ENCODE data around the gene CTIF.

CTIF gene

GRCh38 chr18:48589797-48590519, 51.1 kb downstream of the CTIF start:
- Histone ChIP-seq H3K4me1 (ENCODE audit: control insufficient read depth in 2 of 2, insufficient read depth in 1 of 2, low read depth in 1 of 2, low read length in 2 of 2) (peaks cover 0 to 9% of the 10 kb centered on the region in 2 donors), H3K18ac (ENCODE audit: low read length) (no peak overlapping the region), H3K36me3 (replicated peaks in 1 of 2; ENCODE audit: control insufficient read depth in 2 of 2, insufficient read depth in 2 of 2, low read length in 2 of 2) (no peaks in the 10 kb centered on the region), H3K27me3 (ENCODE audit: control insufficient read depth in 3 of 3, insufficient read depth in 3 of 3, low read depth in 1 of 3, low read length in 3 of 3) (no peaks in the 10 kb centered on the region), H2AFZ (ENCODE audit: low read length) (no peak overlapping the region), H3K79me1 (ENCODE audit: low read depth, low read length) (peaks cover 2% of the 10 kb centered on the region), H4K8ac (ENCODE audit: low read depth, low read length) (no peak overlapping the region), H2BK5ac (ENCODE audit: low read length) (no peak overlapping the region), H3K27ac (replicated peaks; ENCODE audit: low read length) (no peak overlapping the region), H3K9ac (ENCODE audit: low read depth, low read length, poor library complexity) (no peak overlapping the region), H4K91ac (ENCODE audit: low read depth, low read length, poor library complexity) (no peak overlapping the region), H3K23ac (ENCODE audit: low read depth, low read length, poor library complexity) (no peak overlapping the region), H3K4me2 (ENCODE audit: insufficient read depth, low read length, poor library complexity, severe bottlenecking) (no peak overlapping the region), H3K4ac (ENCODE audit: low read length) (no peak overlapping the region), H2BK120ac (ENCODE audit: low read depth, low read length) (no peak overlapping the region), H3K9me3 (replicated peaks in 1 of 2; ENCODE audit: control insufficient read depth in 2 of 2, insufficient read depth in 1 of 2, low read depth in 1 of 2, low read length in 2 of 2) (peaks cover 0 to 2% of the 10 kb centered on the region in 2 donors), H2AK5ac (ENCODE audit: low read depth, low read length) (no peak overlapping the region), H2BK15ac (ENCODE audit: low read length) (no peak overlapping the region), H3K4me3 (ENCODE audit: low read length in 2 of 2) (no peak overlapping the region), H2BK12ac (ENCODE audit: low read length) (no peak overlapping the region), H3K14ac (ENCODE audit: low read length) (no peak overlapping the region)
- no peak for DNase-seq (ENCODE audit: low spot score)
- WGBS, 2 donors (ENCODE audit: extremely low coverage in 2 of 2, insufficient read length in 2 of 2, insufficient replicate concordance in 1 of 2): no CpG with 5 or more reads among the region's 15 CpGs

- H3K14ac ChIP-seq (ENCODE audit: low read length): no peak overlapping the region
- no peak overlapping the region for H2BK12ac ChIP-seq (ENCODE audit: low read length)
- no peak overlapping the region for H2AK5ac ChIP-seq (ENCODE audit: low read depth, low read length)
- H3K79me1 ChIP-seq (ENCODE audit: low read depth, low read length): peaks cover 2% of the 10 kb centered on the region
- H3K23ac ChIP-seq (ENCODE audit: low read depth, low read length, poor library complexity): no peak overlapping the region
- no peak overlapping the region for H2BK15ac ChIP-seq (ENCODE audit: low read length)
- H3K36me3 ChIP-seq (replicated peaks in 1 of 2; ENCODE audit: control insufficient read depth in 2 of 2, insufficient read depth in 2 of 2, low read length in 2 of 2): no peaks in the 10 kb centered on the region
- WGBS, 2 donors (ENCODE audit: extremely low coverage in 2 of 2, insufficient read length in 2 of 2, insufficient replicate concordance in 1 of 2): no CpG with 5 or more reads among the region's 5 CpGs
- H3K4me3 ChIP-seq (ENCODE audit: low read length in 2 of 2): no peak overlapping the region
- H3K9me3 ChIP-seq (replicated peaks in 1 of 2; ENCODE audit: control insufficient read depth in 2 of 2, insufficient read depth in 1 of 2, low read depth in 1 of 2, low read length in 2 of 2): peaks cover 0 to 2% of the 10 kb centered on the region in 2 donors
- H3K9ac ChIP-seq (ENCODE audit: low read depth, low read length, poor library complexity): no peak overlapping the region
- H4K91ac ChIP-seq (ENCODE audit: low read depth, low read length, poor library complexity): no peak overlapping the region
- H3K18ac ChIP-seq (ENCODE audit: low read length): no peak overlapping the region
- no peak overlapping the region for H2AFZ ChIP-seq (ENCODE audit: low read length)
- no peak overlapping the region for H2BK5ac ChIP-seq (ENCODE audit: low read length)
- H3K4me1 ChIP-seq (ENCODE audit: control insufficient read depth in 2 of 2, insufficient read depth in 1 of 2, low read depth in 1 of 2, low read length in 2 of 2): peaks cover 0 to 8% of the 10 kb centered on the region in 2 donors
- no peak overlapping the region for H3K27ac ChIP-seq (replicated peaks; ENCODE audit: low read length)
- H3K27me3 ChIP-seq (ENCODE audit: control insufficient read depth in 3 of 3, insufficient read depth in 3 of 3, low read depth in 1 of 3, low read length in 3 of 3): no peaks in the 10 kb centered on the region
- H3K4ac ChIP-seq (ENCODE audit: low read length): no peak overlapping the region
- no peak overlapping the region for H3K4me2 ChIP-seq (ENCODE audit: insufficient read depth, low read length, poor library complexity, severe bottlenecking)
- DNase-seq (ENCODE audit: low spot score): no peak
- H2BK120ac ChIP-seq (ENCODE audit: low read depth, low read length): no peak overlapping the region
- H4K8ac ChIP-seq (ENCODE audit: low read depth, low read length): no peak overlapping the region
These were observed 51.8 kb downstream of the CTIF start for GRCh38 chr18:48590678-48591077.

GRCh38 chr18:48592540-48593171, 53.8 kb downstream of the CTIF start:
- DNase-seq (ENCODE audit: low spot score): no peak
- no peak overlapping the region for H3K9ac ChIP-seq (ENCODE audit: low read depth, low read length, poor library complexity)
- no peak overlapping the region for H3K4me3 ChIP-seq (ENCODE audit: low read length in 2 of 2)
- H3K18ac ChIP-seq (ENCODE audit: low read length): peak overlapping the region; percentile 53
- H3K79me1 ChIP-seq (ENCODE audit: low read depth, low read length): peaks cover 2% of the 10 kb centered on the region
- no peaks in the 10 kb centered on the region for H3K27me3 ChIP-seq (ENCODE audit: control insufficient read depth in 3 of 3, insufficient read depth in 3 of 3, low read depth in 1 of 3, low read length in 3 of 3)
- H2BK15ac ChIP-seq (ENCODE audit: low read length): no peak overlapping the region
- peaks cover 0 to 1% of the 10 kb centered on the region in 2 donors for H3K36me3 ChIP-seq (replicated peaks in 1 of 2; ENCODE audit: control insufficient read depth in 2 of 2, insufficient read depth in 2 of 2, low read length in 2 of 2)
- H2BK12ac ChIP-seq (ENCODE audit: low read length): peak overlapping the region; percentile 7
- peak overlapping the region; percentile 61 for H3K27ac ChIP-seq (replicated peaks; ENCODE audit: low read length)
- H4K91ac ChIP-seq (ENCODE audit: low read depth, low read length, poor library complexity): no peak overlapping the region
- peaks cover 0 to 2% of the 10 kb centered on the region in 2 donors for H3K9me3 ChIP-seq (replicated peaks in 1 of 2; ENCODE audit: control insufficient read depth in 2 of 2, insufficient read depth in 1 of 2, low read depth in 1 of 2, low read length in 2 of 2)
- peak overlapping the region; percentile 35 for H2AK5ac ChIP-seq (ENCODE audit: low read depth, low read length)
- peaks cover 0 to 9% of the 10 kb centered on the region in 2 donors for H3K4me1 ChIP-seq (ENCODE audit: control insufficient read depth in 2 of 2, insufficient read depth in 1 of 2, low read depth in 1 of 2, low read length in 2 of 2)
- WGBS, 2 donors (ENCODE audit: extremely low coverage in 2 of 2, insufficient read length in 2 of 2, insufficient replicate concordance in 1 of 2): no CpG with 5 or more reads among the region's 17 CpGs
- H2BK120ac ChIP-seq (ENCODE audit: low read depth, low read length): no peak overlapping the region
- H4K8ac ChIP-seq (ENCODE audit: low read depth, low read length): no peak overlapping the region
- no peak overlapping the region for H3K4ac ChIP-seq (ENCODE audit: low read length)
- no peak overlapping the region for H3K14ac ChIP-seq (ENCODE audit: low read length)
- no peak overlapping the region for H3K4me2 ChIP-seq (ENCODE audit: insufficient read depth, low read length, poor library complexity, severe bottlenecking)
- no peak overlapping the region for H3K23ac ChIP-seq (ENCODE audit: low read depth, low read length, poor library complexity)
- no peak overlapping the region for H2AFZ ChIP-seq (ENCODE audit: low read length)
- no peak overlapping the region for H2BK5ac ChIP-seq (ENCODE audit: low read length)

- Histone ChIP-seq H3K27ac (replicated peaks; ENCODE audit: low read length) (no peak overlapping the region), H3K36me3 (replicated peaks in 1 of 2; ENCODE audit: control insufficient read depth in 2 of 2, insufficient read depth in 2 of 2, low read length in 2 of 2) (peaks cover 0 to 1% of the 10 kb centered on the region in 2 donors), H2AK5ac (ENCODE audit: low read depth, low read length) (peak overlapping the region; percentile 30), H3K79me1 (ENCODE audit: low read depth, low read length) (peaks cover 2% of the 10 kb centered on the region), H3K4ac (ENCODE audit: low read length) (no peak overlapping the region), H2BK12ac (ENCODE audit: low read length) (no peak overlapping the region), H2BK120ac (ENCODE audit: low read depth, low read length) (no peak overlapping the region), H3K27me3 (ENCODE audit: control insufficient read depth in 3 of 3, insufficient read depth in 3 of 3, low read depth in 1 of 3, low read length in 3 of 3) (no peaks in the 10 kb centered on the region), H3K4me2 (ENCODE audit: insufficient read depth, low read length, poor library complexity, severe bottlenecking) (no peak overlapping the region), H3K23ac (ENCODE audit: low read depth, low read length, poor library complexity) (no peak overlapping the region), H3K4me3 (ENCODE audit: low read length in 2 of 2) (no peak overlapping the region), H3K9ac (ENCODE audit: low read depth, low read length, poor library complexity) (no peak overlapping the region), H2BK15ac (ENCODE audit: low read length) (no peak overlapping the region), H3K9me3 (replicated peaks in 1 of 2; ENCODE audit: control insufficient read depth in 2 of 2, insufficient read depth in 1 of 2, low read depth in 1 of 2, low read length in 2 of 2) (no peaks in the 10 kb centered on the region), H3K4me1 (ENCODE audit: control insufficient read depth in 2 of 2, insufficient read depth in 1 of 2, low read depth in 1 of 2, low read length in 2 of 2) (peaks cover 4 to 16% of the 10 kb centered on the region in 2 donors), H4K91ac (ENCODE audit: low read depth, low read length, poor library complexity) (no peak overlapping the region), H3K14ac (ENCODE audit: low read length) (no peak overlapping the region), H2BK5ac (ENCODE audit: low read length) (no peak overlapping the region), H2AFZ (ENCODE audit: low read length) (no peak overlapping the region), H3K18ac (ENCODE audit: low read length) (peak overlapping the region; percentile 46), H4K8ac (ENCODE audit: low read depth, low read length) (no peak overlapping the region)
- DNase-seq (ENCODE audit: low spot score): no peak
- WGBS, 2 donors (ENCODE audit: extremely low coverage in 2 of 2, insufficient read length in 2 of 2, insufficient replicate concordance in 1 of 2): no CpG with 5 or more reads among the region's 13 CpGs
These were observed 55.8 kb downstream of the CTIF start for GRCh38 chr18:48594471-48595094.
